Measurements from ENCODE around the gene MKS1.

GRCh38 chr17:58238147-58238634, 19.1 kb upstream of the MKS1 start, which contains the start of gene LPO:
- TF ChIP-seq CTCF (conservative IDR thresholded peaks at IDR 0.05 in 1 of 2, IDR thresholded peaks at IDR 0.05 in 1 of 2; ENCODE audit: low read depth in 1 of 2, low read length in 2 of 2) = no peak
- TF ChIP-seq EZH2 (IDR thresholded peaks at IDR 0.05; ENCODE audit: low read length, missing control alignments) = no peak
